ENCODE measurements around the gene NEAT1.

Gene NEAT1

GRCh38 chr11:65424205-65425104, 1.9 kb downstream of the NEAT1 start:
- DNase-seq = peak; percentile 86

- DNase-seq = peak; percentile 86
Measured at GRCh38 chr11:65425105-65425970, 2.7 kb downstream of the NEAT1 start.

DNA sequence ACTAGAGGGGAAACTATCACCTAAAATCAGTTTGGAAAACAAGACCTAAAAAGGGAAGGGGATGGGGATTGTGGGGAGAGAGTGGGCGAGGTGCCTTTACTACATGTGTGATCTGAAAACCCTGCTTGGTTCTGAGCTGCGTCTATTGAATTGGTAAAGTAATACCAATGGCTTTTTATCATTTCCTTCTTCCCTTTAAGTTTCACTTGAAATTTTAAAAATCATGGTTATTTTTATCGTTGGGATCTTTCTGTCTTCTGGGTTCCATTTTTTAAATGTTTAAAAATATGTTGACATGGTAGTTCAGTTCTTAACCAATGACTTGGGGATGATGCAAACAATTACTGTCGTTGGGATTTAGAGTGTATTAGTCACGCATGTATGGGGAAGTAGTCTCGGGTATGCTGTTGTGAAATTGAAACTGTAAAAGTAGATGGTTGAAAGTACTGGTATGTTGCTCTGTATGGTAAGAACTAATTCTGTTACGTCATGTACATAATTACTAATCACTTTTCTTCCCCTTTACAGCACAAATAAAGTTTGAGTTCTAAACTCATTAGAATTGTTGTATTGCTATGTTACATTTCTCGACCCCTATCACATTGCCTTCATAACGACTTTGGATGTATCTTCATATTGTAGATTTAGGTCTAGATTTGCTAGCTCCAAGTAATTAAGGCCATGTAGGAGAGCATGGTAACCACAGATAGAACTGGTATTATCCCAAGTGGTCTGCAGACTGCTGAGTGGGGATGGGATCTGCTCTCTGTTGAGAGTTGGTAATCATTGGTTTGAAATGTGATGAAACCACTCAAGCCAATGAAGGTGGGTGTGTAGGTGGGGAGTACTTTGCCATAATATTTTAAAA, 3.6 kb downstream of the NEAT1 start:
- peak; percentile 48 for DNase-seq

DNA sequence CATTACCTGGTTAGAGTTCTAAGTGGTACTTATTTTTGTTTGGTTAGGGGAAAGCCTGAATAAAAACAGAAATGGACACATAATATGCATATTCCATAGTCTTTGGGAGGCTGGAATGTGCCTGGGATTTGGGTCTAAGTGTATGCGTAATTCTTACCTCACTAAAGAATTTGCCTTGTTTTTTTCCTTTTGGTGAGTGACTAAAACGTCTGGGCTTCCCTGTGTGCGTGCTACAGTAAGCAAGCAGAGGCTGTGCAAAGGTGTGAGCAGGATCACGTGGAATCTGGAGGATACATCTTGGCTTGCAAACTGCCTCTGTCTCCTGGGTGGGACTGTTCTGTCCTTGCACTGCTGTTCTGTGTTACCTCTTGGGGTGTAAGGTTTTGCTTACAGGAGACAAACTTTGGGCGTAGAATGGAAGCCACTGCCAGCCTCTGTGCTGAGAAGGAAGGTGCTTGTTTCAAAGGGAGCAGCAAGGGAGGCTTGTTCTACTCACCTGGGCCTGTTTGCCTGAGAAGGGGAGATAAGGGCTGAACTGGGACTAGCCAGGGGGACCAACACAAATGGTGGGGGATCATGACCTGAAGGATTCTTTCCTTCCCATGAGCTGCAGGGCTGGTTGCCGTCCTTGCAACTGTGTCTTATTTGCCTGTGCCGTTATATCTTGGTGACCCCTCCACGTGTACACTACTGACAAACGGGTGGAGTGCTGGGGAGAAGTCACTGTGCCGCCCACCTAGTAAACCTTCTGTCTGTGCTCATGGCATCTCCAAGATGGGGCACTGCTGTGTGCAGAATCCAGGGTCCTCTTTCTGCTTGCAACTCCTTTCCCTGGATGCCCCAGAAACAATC, 4.5 kb downstream of the NEAT1 start:
- peak; percentile 63 for DNase-seq

DNA sequence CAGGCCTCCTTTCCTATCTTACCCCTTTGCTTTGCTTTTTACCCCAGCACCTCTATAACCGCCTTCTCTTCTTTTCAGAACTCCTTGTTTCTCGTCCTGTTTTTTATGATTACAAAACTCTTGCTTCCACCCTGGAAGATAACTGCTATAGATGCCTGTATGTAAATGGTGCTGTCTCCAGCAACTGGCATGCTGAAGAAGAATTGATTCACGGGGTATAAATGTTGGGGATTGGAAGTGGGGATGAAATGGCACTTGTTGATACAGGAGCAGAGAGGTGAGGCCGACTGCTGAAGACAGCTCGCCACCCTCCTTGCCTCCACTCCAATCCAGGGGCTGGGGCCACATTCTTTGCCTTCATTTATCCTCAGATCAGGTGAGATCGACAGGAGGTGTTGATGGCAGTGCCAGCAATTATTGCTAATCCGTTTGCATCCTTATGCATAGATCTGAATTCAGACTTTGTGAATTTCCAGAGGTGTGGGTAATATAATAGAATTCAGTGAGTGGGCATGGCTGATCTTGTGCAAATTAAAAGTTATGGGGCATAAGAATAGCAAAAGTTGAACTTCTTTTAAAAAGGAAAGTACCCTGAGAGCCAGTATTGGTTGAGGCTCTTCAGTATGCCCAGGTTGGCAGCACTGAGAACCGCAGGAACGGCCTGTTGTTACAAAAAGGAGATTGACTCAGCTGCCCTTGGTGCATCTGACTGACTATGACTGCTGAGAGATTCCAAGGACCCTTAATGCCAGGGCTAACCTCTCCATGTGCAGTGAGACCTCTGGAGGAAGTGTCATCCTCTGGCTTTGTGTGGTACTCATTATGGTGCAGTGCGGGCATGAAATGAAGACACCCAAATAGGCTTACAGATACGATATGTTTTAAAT, 5.3 kb downstream of the NEAT1 start:
- peak; percentile 62 for DNase-seq

DNA sequence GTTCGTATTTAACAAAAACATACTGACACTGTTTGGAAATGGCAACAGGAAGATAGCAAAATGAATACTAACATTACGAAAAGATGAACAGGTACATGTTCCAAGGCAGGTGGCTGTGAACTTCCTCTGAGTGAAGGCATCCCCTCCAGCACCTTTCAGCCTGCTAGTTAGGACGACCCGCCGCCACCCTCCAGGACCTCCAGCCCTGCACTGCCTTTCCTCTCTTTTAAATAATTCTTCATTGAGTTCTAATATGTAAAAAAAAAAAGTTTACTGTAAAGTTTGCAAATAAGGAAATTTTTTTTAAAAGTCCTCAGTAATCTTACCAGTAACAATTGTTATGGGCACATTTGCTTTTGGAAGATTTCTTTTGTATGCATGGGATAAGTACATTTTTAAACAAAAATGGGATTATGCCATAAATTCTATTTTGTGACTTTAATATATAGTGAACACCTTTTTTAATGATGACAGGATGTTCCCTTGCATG, 6.0 kb downstream of the NEAT1 start:
- DNase-seq = peak; percentile 17

GRCh38 chr11:65429068-65429681, 6.6 kb downstream of the NEAT1 start:
- peak; percentile 33 for DNase-seq

- DNase-seq = peak; percentile 46
Measured at GRCh38 chr11:65429724-65430405, 7.3 kb downstream of the NEAT1 start.

- DNase-seq = peak; percentile 20
Measured at GRCh38 chr11:65430406-65431217, 8.0 kb downstream of the NEAT1 start.

DNA sequence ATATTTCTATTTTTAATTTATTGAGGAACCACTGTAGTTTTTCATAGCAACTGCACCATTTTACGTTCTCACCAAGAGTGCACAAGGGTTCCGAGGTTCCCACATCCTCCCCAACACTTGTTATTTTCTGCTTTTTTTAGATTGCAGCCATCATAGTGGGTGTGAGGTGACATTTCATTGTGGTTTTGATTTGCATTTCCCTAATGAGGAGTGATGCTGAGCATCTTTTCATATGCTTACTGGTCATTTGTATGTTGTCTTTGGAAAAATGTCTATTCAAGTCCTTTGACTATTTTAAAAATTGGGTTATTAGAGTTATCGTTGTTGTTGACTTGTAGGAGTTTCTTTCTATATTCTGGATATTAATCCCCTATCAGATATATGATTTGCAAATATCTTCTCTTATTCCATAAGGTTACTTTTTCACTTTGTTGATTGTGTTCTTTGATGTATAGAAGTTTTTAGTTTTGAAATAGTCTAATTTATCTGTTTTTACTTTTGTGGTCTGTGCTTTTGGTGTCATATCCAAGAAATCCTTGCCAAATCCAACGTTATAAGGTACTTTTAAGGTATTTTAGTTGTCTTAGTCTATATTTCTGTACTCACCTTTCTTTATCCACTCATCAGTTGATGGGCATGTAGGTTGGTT, 9.0 kb downstream of the NEAT1 start:
- DNase-seq = no peak

DNA sequence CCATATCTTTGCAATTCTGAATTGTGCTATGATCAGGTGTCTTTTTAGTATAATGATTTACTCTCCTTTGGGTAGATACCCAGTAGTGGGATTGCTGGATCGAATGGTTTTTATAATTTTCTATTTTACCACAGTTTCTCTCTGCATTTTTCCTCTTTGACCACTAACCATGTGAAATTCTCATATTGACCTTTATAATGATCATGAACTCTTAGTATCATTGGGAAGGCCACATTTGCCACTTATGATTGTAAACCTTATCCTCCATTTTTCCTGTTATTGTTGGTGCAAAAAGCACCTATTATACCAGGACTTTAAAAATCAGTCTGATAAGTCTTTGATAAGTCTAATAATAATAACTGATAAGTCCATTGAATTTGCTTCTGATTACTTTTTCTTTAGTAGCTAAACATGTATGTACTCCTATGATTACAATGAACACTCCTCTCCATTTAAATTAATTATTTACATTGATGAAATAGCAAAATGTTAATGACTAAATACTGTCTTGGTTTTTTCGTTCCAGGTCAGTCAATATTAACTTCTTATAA, 9.6 kb downstream of the NEAT1 start:
- no peak for DNase-seq

GRCh38 chr11:65432686-65433582, 10.3 kb downstream of the NEAT1 start:
- DNase-seq = no peak

DNA sequence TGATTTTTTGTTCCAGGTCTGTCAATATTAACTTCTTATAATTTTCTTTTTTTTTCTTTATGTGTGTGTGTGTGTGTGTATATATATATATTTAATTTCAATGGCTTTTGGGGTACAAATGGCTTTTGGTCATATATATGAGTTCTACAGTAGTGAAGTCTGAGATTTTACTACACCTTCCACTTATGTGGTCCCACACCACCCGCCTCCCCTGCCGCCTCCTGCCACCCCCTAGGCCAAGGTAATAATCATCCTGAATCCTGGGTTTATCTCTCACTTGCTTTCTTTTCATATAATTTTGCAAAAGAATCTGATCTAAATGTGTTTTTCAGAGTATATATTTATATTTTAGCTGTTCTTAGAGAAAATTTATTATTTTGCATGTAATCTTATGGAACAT, 11.1 kb downstream of the NEAT1 start:
- DNase-seq = no peak

GRCh38 chr11:65434057-65434666, 11.6 kb downstream of the NEAT1 start:
- no peak for DNase-seq

DNA sequence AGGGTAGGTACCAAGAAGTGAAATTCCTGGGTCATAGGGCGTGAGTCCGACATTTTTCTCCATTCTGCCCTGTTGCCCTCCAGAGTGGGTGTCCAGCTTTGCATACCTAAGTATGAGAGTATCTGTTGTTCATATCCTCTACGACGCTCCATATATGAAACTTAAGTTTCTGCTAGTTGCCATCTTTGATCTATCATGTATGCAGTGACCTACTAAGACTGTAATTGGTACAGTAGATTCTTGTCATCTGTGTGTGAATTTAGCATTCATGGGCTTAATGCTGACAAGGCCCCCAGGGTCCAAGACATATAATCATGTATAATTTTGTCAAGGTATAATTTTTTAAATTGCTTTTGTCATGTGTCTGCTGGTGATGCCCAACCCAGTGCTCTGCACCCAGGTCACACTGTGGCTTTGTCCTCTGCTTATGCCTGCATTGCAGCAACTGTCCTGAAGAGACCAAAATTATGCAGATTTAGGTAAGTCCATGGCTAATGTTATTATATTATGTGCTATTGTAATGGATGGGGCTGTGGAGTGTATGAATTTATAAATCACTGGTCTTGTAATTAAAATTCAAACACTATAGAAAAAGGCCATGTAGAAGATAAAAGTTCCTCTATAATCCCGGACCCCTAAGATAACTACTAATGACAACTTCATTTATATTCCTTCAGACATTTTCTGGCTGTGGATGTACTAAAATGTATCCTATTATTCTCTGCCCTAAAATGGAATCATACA, 12.2 kb downstream of the NEAT1 start:
- no peak for DNase-seq
